Measurements from ENCODE around the gene REST. TPM values are rescaled to one million over a fixed set of nuclear protein-coding genes. Genes with fewer than 3 reads are reported as not detected.

Gene REST, protein sequence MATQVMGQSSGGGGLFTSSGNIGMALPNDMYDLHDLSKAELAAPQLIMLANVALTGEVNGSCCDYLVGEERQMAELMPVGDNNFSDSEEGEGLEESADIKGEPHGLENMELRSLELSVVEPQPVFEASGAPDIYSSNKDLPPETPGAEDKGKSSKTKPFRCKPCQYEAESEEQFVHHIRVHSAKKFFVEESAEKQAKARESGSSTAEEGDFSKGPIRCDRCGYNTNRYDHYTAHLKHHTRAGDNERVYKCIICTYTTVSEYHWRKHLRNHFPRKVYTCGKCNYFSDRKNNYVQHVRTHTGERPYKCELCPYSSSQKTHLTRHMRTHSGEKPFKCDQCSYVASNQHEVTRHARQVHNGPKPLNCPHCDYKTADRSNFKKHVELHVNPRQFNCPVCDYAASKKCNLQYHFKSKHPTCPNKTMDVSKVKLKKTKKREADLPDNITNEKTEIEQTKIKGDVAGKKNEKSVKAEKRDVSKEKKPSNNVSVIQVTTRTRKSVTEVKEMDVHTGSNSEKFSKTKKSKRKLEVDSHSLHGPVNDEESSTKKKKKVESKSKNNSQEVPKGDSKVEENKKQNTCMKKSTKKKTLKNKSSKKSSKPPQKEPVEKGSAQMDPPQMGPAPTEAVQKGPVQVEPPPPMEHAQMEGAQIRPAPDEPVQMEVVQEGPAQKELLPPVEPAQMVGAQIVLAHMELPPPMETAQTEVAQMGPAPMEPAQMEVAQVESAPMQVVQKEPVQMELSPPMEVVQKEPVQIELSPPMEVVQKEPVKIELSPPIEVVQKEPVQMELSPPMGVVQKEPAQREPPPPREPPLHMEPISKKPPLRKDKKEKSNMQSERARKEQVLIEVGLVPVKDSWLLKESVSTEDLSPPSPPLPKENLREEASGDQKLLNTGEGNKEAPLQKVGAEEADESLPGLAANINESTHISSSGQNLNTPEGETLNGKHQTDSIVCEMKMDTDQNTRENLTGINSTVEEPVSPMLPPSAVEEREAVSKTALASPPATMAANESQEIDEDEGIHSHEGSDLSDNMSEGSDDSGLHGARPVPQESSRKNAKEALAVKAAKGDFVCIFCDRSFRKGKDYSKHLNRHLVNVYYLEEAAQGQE
- 20.1 and 21.5 TPM in 2 replicates for total RNA-seq

DNA sequence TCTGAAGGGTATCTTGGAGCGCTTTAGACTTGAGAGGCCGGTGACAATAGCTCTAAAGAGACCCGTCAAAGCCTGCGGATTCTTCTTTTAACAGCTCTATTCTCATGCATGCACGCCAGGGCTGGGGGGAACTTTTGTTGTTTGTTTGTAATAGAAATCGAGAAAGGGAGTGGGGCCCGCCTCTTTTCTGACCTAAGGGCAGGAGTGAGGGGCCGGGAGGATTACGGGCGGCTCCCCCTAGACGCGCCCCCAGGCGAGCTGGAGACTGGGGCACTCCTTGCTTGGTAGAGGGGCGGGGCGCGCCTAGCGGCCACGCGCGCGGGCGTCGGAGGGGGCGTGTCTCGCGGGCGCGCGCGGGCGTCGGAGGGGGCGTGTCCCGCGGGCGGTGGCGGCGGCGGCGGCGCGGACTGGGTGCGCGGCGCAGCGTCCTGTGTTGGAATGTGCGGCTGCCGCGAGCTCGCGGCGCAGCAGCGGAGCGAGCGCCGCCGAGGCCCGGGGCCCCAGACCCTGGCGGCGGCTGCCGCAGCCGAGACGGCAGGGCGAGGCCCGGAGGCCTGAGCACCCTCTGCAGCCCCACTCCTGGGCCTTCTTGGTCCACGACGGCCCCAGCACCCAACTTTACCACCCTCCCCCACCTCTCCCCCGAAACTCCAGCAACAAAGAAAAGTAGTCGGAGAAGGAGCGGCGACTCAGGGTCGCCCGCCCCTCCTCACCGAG lies at the start of gene REST:
Gene REST, plus strand, starts transcription at position 412 of the 717 bp plus-strand sequence. CDS start 2,739 bp downstream, outside the sequence.

DNA sequence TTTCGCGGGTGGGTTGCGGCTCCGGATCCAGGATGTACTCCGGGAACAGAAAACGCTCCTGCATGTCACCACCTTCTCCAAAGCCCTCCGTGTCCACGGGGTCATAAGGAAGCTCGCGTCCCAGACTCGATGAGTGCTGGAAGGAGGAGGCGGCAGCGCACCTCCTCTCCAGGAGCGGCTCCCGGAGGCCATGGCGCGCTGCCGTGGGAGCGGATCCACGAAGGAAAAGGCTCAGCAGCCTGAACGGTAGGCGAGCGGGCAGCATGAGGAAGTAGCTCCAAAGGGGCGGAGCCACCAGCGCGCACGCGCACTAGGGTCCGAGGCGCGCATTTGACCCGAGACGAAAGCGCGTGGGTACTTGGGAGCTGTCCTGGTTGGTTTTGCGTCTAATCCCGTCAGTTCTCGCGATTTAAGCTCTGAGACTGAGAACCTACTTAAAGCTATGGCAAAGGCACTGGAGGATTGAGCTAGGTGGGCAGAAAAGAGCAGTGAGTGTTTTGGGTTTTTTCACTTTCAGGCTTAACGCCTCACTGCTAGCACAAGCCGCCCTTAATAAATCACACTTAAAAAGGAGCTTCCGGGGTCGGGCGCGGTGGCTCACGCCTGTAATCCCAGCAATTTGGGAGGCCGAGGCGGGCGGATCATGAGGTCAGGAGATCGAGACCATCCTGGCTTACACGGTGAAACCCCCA lies 69.8 kb downstream of the REST start, which contains the start of gene NOA1:
Gene NOA1, minus strand, starts transcription at position 286 of the 692 bp plus-strand sequence. Its CDS starts 21 bp downstream, at position 265.

DNA sequence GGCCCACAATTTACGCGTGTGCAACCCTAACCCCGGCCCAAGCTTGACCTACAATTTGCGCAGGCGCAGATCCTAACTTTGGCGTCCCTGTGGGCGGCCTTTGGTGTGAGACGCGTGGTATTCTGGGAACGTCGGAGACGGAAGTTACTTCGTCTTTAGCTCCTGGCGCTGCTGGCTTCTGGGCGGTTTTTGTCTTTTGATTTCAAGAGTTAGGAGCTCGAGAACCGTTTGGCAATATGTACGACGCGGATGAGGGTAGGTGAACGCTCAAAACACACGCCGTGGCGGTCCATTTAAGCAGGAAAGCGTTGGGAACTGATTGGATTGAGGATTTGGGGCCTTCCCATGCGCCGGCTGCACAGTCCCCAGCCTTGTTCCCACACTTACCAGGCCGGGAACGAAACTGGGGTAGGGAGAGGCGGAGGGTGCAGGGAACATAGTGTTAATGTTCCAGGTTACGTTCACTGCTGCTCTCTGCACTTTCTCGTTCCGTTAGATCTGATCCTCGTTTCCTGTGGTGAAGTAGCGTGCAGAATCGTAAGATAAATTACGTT lies 71.1 kb downstream of the REST start, which contains the start of gene POLR2B:
Gene POLR2B, plus strand, starts transcription at position 147 of the 554 bp plus-strand sequence. Its CDS starts 90 bp downstream, at position 237.

Other genes starting within 250 kb of the REST start
- gene HOPX, start 226.6 kb upstream of the REST start, total RNA-seq: 0.47 TPM in 1 of 2 replicates, not detected in the other
- not detected in 2 replicates for gene SPINK2, start 86.2 kb upstream of the REST start, total RNA-seq
- gene NOA1, start 69.7 kb downstream of the REST start, total RNA-seq: 21.9 and 34.7 TPM in 2 replicates
- gene POLR2B, start 71.0 kb downstream of the REST start, total RNA-seq: 60.1 and 84.1 TPM in 2 replicates
- 575 and 1,624 TPM in 2 replicates for gene IGFBP7, start 202.5 kb downstream of the REST start, total RNA-seq

Measured in pericardium fibroblast (primary cell).